HG03039 (cell line): ENCODE measurements around the gene SENP6.
A peak's percentile ranks its signal among the peaks of the same experiment; 100 is the strongest.
"Not testable (repeated sequence)": the region's sequence is repeated elsewhere in the genome, so short reads cannot be mapped to it uniquely, and the experiment has no call there.

Experiments
- ATAC-seq: cut with Tn5 transposase; IDR thresholded peaks from one replicate; pipeline ENCODE4 v1.9.1; 2021; ENCODE audit warnings: mild to moderate bottlenecking, moderate library complexity; ENCODE audit not compliant: unreplicated experiment

Gene SENP6

DNA sequence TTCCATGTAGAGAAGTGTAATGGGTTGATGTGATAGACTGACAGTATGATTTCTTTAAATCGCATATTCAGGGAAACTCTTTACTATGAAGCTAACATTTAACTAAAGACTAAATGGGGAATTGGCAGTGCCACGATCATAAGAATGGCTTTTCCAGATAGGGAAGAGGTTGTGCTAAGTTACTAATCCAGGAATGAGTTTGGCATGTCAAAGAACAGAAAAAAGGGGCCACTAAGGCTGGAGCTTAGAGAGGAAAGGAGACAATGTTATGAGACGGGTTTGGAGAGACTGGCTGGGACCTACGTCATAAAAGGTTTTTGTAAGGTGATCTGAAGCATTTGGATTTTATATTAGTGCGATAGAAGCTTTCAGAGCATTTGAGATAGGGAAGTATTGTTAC lies 40.6 kb downstream of the SENP6 start:
- ATAC-seq, result no peak

DNA sequence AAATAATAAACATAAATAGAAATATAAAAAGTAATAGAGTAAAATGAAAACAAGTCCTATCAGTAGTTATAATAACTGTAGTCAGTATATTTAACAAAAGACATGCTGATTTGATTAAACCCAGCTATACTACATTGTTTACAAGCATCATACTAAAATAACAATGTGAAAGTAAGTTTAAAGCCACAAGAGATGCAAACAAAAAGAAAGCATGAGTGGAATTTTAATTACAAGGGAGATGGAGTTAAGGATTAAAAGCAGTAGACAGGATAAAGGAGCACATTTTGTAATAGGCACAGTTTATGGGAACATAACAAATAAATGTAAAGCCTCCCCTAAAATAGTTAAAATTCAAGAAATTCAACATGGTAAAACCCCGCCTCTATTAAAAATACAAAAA lies 41.5 kb downstream of the SENP6 start:
- ATAC-seq, result no peak

DNA sequence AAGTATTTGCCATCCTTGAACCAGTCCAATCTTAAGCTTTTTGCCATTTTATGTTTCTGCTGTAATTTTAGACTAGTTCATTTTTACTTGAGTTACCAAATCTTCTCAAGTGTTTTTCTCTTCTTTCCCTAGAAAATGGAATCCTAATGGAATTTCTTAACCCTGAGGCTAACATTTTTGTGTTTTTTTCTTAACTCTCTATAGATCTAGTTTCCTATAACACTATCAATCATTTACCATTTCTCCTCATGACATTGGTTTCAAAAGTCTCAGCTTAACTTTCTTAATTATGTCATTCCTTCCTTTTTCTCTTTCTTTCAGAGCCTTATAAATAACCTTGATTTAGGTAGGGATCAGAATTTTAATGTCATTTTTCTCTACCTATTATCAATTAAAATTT lies 54.8 kb downstream of the SENP6 start:
- ATAC-seq, result no peak

DNA sequence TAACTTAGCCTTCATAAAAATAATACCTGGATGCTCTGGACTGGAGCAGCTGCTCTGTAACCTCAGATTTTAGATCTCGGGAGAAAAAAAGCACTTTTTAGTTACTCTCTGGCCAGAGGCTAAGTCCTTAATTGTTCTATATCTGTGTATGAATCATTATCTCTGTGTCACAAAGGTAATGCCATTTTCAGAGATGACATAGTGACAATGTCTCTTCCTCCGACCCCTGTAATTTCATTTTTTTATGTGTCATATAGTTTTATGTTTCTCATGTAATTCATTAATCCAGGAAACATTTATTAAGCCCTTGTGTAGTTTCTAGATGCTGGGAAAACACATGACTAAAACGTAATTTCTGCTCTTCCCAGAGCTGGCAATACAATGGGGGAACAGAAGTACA lies 55.6 kb downstream of the SENP6 start:
- no peak for ATAC-seq

DNA sequence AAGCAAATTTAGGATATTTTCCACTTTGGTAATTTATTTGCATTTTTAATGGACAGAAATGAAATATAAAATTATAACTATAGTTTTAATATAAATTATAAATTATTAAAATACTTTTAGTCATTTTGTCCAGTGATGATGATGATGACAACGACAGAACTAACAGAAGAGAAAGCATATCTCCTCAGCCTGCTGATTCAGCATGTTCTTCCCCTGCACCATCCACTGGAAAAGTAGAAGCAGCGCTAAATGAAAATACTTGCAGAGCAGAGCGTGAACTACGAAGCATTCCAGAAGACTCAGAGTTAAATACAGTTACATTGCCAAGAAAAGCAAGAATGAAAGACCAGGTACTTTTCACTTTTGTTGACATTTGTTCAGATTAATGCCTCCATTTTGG lies 64.9 kb downstream of the SENP6 start:
- no peak for ATAC-seq

DNA sequence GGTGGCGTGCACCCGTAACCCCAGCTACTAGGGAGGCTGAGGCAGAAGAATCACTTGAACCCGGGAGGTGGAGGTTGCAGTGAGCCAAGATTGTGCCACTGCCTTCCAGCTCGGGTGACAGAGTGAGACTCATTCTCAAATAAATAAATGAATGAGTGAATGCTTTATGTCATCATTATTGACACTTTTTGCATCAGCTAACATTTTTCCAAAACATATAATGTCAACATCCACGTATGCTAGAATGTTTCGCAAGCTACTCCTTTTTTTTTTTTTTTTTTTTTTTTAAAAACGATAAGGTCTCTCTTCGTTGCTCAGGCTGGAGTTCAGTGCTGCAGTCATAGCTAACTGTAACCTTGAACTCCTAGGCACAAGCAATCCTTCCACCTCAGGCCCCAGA lies 72.2 kb downstream of the SENP6 start:
- no peak for ATAC-seq

DNA sequence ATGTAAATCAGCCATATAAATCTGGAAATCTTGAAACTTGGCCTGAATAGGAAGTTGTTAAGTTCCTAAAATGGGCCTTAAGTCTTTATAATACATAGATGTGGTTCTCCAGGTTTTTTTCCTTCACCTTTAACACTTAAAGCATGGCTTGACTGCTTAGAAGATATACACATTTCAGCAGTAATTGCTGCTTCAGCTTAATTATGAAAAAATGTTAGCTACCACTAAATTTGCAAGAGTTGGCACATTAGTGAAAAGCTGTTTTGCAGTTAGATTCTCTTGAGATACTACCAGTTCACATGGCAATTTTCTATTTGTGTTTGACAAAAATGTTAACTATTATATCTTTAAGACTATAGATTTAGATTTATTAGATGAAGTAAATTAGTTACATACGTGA lies 74.7 kb downstream of the SENP6 start:
- no peak for ATAC-seq

DNA sequence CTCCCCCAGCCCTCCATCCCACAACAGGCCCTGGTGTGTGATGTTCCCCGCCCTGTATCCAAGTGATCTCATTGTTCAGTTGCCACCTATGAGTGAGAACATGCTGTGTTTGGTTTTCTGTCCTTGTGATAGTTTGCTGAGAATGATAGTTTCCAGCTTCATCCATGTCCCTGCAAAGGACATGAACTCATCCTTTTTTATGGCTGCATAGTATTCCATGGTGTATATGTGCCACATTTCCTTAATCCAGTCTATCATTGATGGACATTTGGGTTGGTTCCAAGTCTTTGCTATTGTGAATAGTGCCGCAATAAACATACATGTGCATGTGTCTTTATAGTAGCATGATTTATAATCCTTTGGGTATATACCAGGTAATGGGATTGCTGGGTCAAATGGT lies 80.9 kb downstream of the SENP6 start:
- ATAC-seq, result not testable (repeated sequence)

DNA sequence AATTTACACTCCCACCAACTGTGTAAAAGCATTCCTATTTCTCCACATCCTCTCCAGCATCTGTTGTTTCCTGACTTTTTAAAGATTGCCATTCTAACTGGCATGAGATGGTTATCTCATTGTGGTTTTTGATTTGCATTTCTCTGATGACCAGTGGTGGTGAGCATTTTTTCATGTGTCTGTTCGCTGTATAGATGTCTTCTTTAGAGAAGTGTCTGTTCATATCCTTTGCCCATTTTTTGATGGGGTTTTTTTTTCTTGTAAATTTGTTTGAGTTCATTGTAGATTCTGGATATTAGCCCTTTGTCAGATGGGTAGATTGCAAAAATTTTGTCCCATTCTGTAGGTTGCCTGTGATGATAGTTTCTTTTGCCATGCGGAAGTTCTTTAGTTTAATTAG lies 81.3 kb downstream of the SENP6 start:
- not testable (repeated sequence) for ATAC-seq

DNA sequence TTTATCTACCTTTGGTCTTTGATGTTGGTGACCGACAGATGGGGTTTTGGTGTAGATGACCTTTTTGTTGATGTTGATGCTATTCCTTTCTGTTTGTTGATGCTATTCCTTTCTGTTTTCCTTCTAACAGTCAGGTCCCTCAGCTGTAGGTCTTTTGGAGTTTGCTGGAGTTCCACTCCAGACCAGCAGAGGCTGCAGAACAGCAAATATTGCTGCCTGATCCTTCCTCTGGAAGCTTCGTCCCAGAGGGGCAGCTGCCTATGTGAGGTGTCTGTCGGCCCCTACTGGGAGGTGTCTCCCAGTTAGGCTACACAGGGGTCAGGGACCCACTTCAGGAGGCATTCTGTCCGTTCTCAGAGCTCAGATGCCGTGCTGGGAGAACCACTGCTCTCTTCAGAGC lies 85.9 kb downstream of the SENP6 start:
- not testable (repeated sequence) for ATAC-seq

DNA sequence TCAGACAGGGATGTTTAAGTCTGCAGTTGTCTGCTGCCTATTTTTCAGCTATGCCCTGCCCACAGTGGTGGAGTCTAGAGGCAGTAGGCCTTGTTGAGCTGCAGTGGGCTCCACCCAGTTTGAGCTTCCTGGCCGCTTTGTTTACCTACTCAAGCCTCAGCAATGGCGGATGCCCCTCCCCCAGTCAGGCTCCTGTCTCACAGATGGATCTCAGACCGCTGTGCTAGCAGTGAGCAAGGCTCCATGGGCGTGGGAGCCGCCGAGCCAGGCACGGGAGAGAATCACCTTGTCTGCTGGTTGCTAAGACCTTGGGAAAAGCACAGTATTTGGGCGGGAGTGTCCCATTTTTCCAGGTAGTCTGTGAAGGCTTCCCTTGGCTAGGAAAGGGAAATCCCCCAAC lies 86.3 kb downstream of the SENP6 start:
- ATAC-seq, result not testable (repeated sequence)

DNA sequence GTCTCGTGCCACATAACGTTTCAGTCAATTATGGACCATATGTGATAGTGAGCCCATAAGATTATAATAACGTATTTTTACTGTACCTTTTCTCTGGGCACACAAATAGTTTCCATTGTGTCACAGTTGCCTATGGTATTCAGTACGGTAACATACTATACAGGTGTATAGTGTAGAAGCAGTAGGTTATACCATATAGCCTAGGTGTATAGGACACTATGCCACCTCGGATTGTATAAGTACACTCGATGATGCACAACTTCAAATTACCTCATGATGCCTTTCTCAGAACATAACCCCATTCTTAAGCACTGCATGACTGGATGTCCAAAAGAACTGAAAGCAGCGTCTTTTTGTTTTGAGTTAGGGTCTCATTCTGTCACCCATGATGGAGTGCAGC lies 87.9 kb downstream of the SENP6 start:
- ATAC-seq, result no peak

DNA sequence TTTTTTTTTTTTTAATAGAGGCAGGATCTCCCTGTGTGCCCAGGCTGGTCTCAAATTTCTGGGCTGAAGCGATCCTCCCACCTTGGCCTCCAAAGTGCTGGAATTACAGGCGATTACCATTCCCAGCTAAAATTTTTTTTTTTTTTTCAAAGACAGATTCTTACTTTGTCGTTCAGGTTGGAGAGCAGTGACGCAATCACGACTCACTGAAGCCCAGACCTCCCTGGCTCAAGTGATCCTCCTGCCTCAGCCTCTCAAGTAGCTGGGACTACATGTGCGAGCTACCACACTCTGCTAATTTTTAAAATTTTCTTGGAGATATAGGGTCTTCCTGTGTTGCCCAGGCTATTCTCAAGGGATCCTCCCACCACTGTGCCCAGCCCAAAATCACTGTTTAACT lies 89.3 kb downstream of the SENP6 start:
- no peak for ATAC-seq

DNA sequence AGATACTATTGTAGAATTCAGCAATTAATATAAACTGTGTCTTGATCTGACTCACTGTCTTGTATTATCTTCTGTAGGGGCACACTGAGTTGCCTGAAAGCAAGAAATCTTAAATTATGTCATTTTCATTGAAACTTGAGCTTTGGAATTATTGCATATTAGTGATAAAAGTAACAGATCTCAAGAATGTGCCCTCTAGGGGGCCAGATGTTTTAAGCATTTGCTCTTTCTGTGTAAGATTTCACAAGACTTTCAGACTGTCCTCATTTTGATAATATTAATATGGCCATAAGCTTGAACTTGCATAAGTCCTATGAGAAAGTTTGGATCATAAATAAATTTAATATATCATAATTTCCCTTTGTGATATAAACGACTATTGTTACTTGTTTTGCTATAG lies 91.9 kb downstream of the SENP6 start:
- ATAC-seq, result no peak

DNA sequence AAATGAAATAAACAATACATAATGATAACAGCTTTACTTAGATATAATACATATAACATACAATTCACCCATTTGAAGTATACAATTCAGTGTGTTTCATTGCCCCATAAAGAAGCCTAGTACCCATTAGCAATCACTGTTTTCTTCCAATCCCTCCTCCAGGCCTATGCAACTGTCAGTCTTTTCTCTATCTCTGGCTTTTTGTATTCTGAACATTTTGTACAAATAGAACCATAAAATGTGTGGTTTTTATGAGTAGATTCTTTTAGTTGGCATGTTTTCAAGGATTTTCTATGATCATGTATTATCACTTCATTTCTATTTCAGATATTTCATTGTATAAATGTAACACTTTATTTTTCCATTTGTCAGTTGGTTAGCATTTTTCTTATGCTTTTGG lies 92.7 kb downstream of the SENP6 start:
- ATAC-seq, result no peak

DNA sequence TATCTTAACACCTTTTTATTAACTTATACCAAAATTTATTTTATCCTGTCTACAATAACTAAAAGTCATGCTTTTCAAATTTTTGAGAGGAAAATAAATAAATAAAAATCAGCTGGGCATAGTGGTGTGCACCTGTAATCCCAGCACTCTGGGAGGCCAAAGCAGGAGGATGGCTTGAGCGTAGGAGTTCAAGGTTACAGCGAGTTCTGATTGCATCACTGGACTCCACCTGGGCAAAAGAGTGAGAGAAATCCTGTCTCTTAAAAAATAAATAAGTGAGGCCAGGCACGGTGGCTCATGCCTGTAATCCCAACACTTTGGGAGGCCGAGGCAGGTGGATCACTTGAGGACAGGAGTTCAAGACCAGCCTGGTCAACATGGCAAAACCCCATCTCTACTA lies 106.7 kb downstream of the SENP6 start:
- ATAC-seq, result not testable (repeated sequence)

DNA sequence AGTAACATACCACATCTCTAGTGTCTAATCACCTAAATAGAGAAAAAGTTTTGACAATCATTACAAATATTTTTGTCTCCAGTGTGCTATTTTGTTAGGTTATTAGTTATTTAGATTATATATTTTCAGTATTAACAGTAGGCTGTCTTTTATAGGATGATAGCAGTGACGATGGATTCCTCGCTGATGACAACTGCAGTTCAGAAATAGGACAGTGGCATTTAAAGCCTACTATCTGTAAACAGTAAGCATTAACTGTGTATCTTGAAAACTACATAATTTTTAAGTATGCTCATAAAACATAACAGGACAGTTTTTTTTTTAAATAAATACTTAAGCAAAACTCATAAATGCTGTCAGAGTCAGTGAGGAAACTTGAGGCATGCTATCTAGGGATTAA lies 109.5 kb downstream of the SENP6 start:
- no peak for ATAC-seq

DNA sequence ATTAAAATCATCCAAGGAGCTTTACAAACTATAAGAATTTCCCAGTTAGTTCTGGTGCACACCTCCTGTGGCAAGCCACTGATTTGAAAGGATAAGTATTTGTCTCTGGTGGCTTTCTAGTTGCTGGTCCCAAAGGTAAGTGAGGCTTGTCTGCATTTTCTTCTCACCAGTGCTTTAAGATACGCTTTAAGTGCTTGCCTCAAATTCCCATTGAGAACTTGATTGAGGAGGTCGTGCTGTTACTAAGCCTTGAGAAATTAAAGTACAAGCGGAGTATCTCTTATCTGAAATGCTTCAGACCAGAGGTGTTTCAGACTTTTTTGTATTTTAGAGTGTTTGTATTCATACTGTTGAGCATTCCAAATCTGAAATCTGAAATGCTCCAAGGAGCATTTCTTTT lies 117.5 kb downstream of the SENP6 start:
- ATAC-seq, result no peak

DNA sequence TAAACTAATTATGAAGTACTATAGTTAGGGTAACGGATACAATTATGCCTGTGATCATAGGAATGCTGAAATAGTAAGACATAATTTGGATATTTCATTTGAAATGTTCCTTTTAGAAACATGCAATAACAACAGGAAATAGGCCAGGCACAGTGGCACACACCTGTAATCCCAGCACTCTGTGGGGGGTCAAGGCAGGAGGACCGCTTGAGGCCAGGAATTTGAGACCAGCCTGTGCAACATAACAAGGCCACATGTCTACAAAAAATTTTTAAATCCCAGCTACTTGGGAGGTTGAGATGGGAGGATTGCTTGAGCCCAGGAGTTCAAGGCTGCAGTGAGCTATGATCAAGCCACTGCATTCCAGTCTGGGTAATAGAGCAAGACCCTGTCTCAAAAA lies 121.7 kb downstream of the SENP6 start:
- ATAC-seq, result no peak

DNA sequence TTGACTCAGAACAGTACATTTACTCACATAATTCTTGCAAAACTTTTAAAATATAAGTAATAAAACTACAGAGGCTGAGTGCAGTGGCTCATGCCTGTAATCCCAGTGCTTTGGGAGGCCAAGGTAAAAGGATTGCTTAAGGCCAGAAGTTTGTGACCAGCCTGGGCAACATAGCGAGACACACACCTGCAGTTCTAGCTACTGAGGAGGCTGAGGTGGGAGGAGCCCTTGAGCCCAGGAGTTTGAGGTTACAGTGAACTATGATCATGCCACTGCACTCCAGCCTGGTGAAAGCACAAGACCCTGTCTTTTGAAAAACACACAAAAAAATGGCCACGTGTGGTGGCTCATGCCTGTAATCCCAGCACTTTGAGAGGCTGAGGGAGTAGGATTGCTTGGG lies 125.5 kb downstream of the SENP6 start:
- ATAC-seq, result no peak

DNA sequence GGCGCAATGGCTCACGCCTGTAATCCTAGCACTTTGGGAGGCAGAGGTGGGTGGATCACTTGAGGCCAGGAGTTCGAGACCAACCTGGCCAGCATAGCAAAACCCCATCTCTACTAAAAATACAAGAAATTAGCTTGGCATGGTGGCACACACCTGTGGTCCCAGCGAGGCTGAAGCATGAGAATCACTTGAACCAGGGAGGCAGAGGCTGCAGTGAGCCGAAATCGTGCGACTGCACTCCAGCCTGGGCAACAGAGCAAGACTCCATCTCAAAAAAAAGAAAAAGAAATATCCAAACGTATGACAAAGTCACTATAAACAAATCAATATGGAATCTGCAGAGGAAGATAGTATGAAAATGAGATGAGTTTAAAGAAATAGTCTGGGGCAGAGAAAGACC lies 129.3 kb downstream of the SENP6 start:
- ATAC-seq, result not testable (repeated sequence)

DNA sequence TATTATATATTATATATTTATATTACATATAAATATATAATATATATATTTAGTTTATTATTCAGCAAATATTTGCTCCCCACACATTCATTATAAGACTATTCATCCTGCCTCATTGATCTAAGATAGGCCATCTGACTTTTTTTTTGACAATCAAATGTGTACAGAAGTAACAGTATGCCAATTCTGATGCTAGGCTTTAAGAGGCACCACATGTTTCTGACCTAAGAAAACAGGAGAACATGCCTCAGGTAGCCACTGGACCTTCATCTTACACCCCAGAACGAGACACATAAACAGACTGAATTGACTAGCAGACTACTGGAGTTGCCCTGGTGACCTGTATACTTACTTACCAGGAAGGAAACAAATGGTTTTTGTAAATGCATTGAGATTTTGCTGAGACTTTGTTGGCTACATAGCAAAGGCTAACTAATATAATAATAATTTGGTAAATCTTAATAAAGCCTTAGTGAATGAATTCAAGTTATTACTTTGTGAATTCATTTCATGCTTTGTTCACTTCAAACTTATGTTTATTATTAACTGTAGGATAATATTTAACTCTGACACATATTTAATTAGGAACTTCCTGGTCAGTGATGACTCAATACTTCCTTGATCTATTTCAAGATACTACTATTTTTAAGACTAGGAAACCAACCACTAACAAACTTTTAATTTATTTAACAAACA lies 134.0 kb downstream of the SENP6 start:
- peak; percentile 63 for ATAC-seq

DNA sequence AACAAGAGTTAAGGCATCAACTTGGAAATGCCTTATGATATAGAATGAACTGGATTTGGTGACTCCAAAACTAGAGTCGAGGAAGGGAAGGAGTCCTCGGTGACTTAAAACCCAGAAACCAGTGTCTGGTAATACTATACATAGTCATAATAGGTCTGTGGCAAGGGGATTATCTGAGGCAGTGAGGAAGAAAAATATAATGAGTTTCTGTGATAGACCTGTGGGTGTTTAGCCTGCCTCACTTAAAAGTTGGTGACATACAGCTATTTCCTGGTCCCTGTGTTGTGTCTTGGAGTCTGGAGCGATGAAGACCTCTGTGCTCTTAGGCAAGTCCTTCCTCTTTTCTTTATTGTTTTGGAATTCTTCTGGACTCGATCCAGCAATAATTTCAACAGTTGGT lies 142.3 kb downstream of the SENP6 start:
- ATAC-seq, result no peak
